HEK293 (cell line): Measurements from ENCODE around the gene C14orf93.

ENCODE experiments used
- CTCF ChIA-PET: fragments of 350-600 bp; formaldehyde crosslinking; extraction: SDS; loops from one replicate; lab custom pipeline; 2021; ENCODE audit warnings: antibody characterized with exemption; lab: Yijun Ruan, JAX
- POLR2A ChIA-PET: fragments of 300-600 bp; formaldehyde crosslinking; extraction: SDS; loops from one replicate; lab custom pipeline; 2020; ENCODE audit warnings: antibody characterized with exemption, inconsistent platforms; lab: Yijun Ruan, JAX
- H3K27ac ChIP-seq: fragments of 200-500 bp; sonication (Bioruptor generic); 2 replicates; pipeline ENCODE4 v1.5.1; 2014; ENCODE audit warnings: low read depth, low read length, control low read depth, inconsistent platforms; ENCODE audit errors: extremely low read depth
- H3K36me3 ChIP-seq, 2 experiments: fragments of 200-500 bp in 1 of 2; sonication (Bioruptor generic) in 1 of 2; 1 replicate in 1 of 2; 2 replicates in 1 of 2; pipeline ENCODE4 v1.5.1; 2014 to 2017; ENCODE audit warnings: inconsistent platforms in 2 of 2, low read length in 2 of 2; ENCODE audit not compliant: control insufficient read depth in 2 of 2, insufficient read depth in 1 of 2
- H3K4me1 ChIP-seq: fragments of 200-500 bp; sonication (Bioruptor generic); 2 replicates; pipeline ENCODE4 v1.5.1; 2014; ENCODE audit warnings: mild to moderate bottlenecking, low read length, inconsistent platforms; ENCODE audit not compliant: control insufficient read depth, insufficient read depth
- H3K4me3 ChIP-seq: 2 replicates; pipeline ENCODE4 v1.5.1; 2011; ENCODE audit warnings: low read depth, mild to moderate bottlenecking, control low read depth, low read length, moderate library complexity
- H3K9me3 ChIP-seq: fragments of 200-500 bp; sonication (Bioruptor generic); 2 replicates; pipeline ENCODE4 v1.5.1; 2014; ENCODE audit warnings: low read depth, low read length, inconsistent platforms; ENCODE audit not compliant: control insufficient read depth, insufficient read depth
- AEBP2 ChIP-seq: fragments of 450-650 bp; formaldehyde crosslinking; IDR thresholded peaks from 2 replicates; pipeline ENCODE4 v1.5.1; 2016; ENCODE audit warnings: missing biosample characterization, missing genetic modification characterization, borderline replicate concordance
- BCL6B ChIP-seq: fragments of 450-650 bp; formaldehyde crosslinking; IDR thresholded peaks from 2 replicates; pipeline ENCODE4 v1.5.1; 2017; ENCODE audit warnings: missing biosample characterization, missing genetic modification characterization
- GLIS1 ChIP-seq: fragments of 450-650 bp; formaldehyde crosslinking; IDR thresholded peaks from 2 replicates; pipeline ENCODE4 v1.5.1; 2016; ENCODE audit warnings: missing biosample characterization, missing genetic modification characterization
- GLIS2 ChIP-seq: fragments of 450-650 bp; formaldehyde crosslinking; IDR thresholded peaks from 2 replicates; pipeline ENCODE4 v1.5.1; 2016; ENCODE audit warnings: missing biosample characterization, missing genetic modification characterization
- KLF10 ChIP-seq: fragments of 450-650 bp; IDR thresholded peaks from 2 replicates; pipeline ENCODE4 v1.5.1; 2018; ENCODE audit warnings: missing biosample characterization, mild to moderate bottlenecking, missing genetic modification characterization
- KLF8 ChIP-seq: fragments of 450-650 bp; formaldehyde crosslinking; IDR thresholded peaks from 2 replicates; pipeline ENCODE4 v1.5.1; 2016; ENCODE audit warnings: missing biosample characterization, missing genetic modification characterization
- PATZ1 ChIP-seq: fragments of 450-650 bp; formaldehyde crosslinking; IDR thresholded peaks from 2 replicates; pipeline ENCODE4 v1.5.1; 2016; ENCODE audit warnings: missing biosample characterization, missing genetic modification characterization
- SP3 ChIP-seq: fragments of 450-650 bp; formaldehyde crosslinking; IDR thresholded peaks from 2 replicates; pipeline ENCODE4 v1.5.1; 2016; ENCODE audit warnings: missing biosample characterization, missing genetic modification characterization
- SP7 ChIP-seq: fragments of 450-650 bp; formaldehyde crosslinking; IDR thresholded peaks from 2 replicates; pipeline ENCODE4 v1.5.1; 2016; ENCODE audit warnings: missing biosample characterization, missing genetic modification characterization
- ZBTB26 ChIP-seq: fragments of 450-650 bp; formaldehyde crosslinking; optimal IDR thresholded peaks from 2 replicates; pipeline ENCODE3; 2016; ENCODE audit warnings: missing biosample characterization, mild to moderate bottlenecking, missing genetic modification characterization
- ZBTB7A ChIP-seq: fragments of 450-650 bp; formaldehyde crosslinking; IDR thresholded peaks from 2 replicates; pipeline ENCODE4 v1.5.1; 2016; ENCODE audit warnings: low read depth, missing biosample characterization, missing genetic modification characterization
- ZNF302 ChIP-seq: fragments of 450-650 bp; formaldehyde crosslinking; IDR thresholded peaks from 2 replicates; pipeline ENCODE4 v1.5.1; 2016; ENCODE audit warnings: missing biosample characterization, missing genetic modification characterization, low read depth
- ZNF398 ChIP-seq: fragments of 450-650 bp; formaldehyde crosslinking; IDR thresholded peaks from 2 replicates; pipeline ENCODE4 v1.5.1; 2017; ENCODE audit warnings: missing biosample characterization, missing genetic modification characterization
- ZNF596 ChIP-seq: fragments of 450-650 bp; IDR thresholded peaks from 2 replicates; pipeline ENCODE4 v1.5.0; 2018; ENCODE audit warnings: missing biosample characterization, mild to moderate bottlenecking, missing genetic modification characterization, moderate library complexity
- ZNF792 ChIP-seq: fragments of 450-650 bp; formaldehyde crosslinking; IDR thresholded peaks from 2 replicates; pipeline ENCODE4 v1.5.1; 2016; ENCODE audit warnings: missing biosample characterization, missing genetic modification characterization
- ZXDB ChIP-seq: fragments of 450-650 bp; formaldehyde crosslinking; IDR thresholded peaks from 2 replicates; pipeline ENCODE4 v1.5.1; 2016; ENCODE audit warnings: missing biosample characterization, missing genetic modification characterization

C14orf93 gene

GRCh38 chr14:22980672-22981089 lies 29.3 kb downstream of the C14orf93 start:
- Histone ChIP-seq H3K36me3 (peaks cover 0 to 12% of the 10 kb centered on the region in 2 experiments; a peak in 2 of 3 replicates), H3K4me3 (peak overlapping the region; percentile 77), H3K9me3 (no peaks in the 10 kb centered on the region), H3K4me1 (peaks cover 33% of the 10 kb centered on the region), H3K27ac (peak overlapping the region; percentile 19; the same call in 1 of the 2 replicates)
- TF ChIP-seq BCL6B (no peak), ZNF792 (tag by site-specific recombination) (no peak), ZNF302 (tag by site-specific recombination) (no peak), KLF8 (peak; percentile 43; the same call in 1 of the 2 replicates), ZNF398 (tag by site-specific recombination) (peak; percentile 32; the same call in 1 of the 2 replicates), SP7 (0 out of 2 replicates have a peak, but pooled peaks have one; percentile 21), ZBTB7A (tag by site-specific recombination) (0 out of 2 replicates have a peak, but pooled peaks have one; percentile 40), AEBP2 (tag by site-specific recombination) (0 out of 2 replicates have a peak, but pooled peaks have one; percentile 5), PATZ1 (tag by site-specific recombination) (peak; percentile 51), KLF10 (peak; percentile 75), SP3 (0 out of 2 replicates have a peak, but pooled peaks have one; percentile 37), GLIS2 (peak; percentile 61), ZNF596 (tag by site-specific recombination) (no peak), ZXDB (tag by site-specific recombination) (peak; percentile 26; the same call in 1 of the 2 replicates), ZBTB26 (tag by site-specific recombination) (peak; percentile 39), GLIS1 (peak; percentile 66)
- CTCF ChIA-PET: interaction anchor here (0.6 to 17.9 kb wide), 5 partner anchors 6 to 105 kb away, joined by 3 to 469 read pairs (median 23); partner anchors contain the start of genes CDH24 and PRMT5
- POLR2A ChIA-PET: interaction anchor here (0.6 to 3.7 kb wide), 9 partner anchors 8 to 222 kb away, joined by 3 to 31 read pairs (median 16); partner anchors contain the start of genes ACIN1, C14orf119, HAUS4 and PRMT5
